OCI-LY3 (cell line): Measurements from ENCODE around the gene C16orf74.

ENCODE experiments used
- EZH2phosphoT487 ChIP-seq: fragments of 200-600 bp; shearing (Covaris generic); IDR thresholded peaks from 2 replicates; pipeline ENCODE4 v1.6.1; 2018; ENCODE audit warnings: antibody characterized with exemption, mixed run types, low read depth
- TF ChIP-seq, protein P1 (sequence below): fragments of 200-600, 300-600 bp; sonication (generic); IDR thresholded peaks from 2 replicates; pipeline ENCODE4 v1.5.1; 2014; ENCODE audit warnings: antibody characterized with exemption, low read length, low read depth

DNA sequence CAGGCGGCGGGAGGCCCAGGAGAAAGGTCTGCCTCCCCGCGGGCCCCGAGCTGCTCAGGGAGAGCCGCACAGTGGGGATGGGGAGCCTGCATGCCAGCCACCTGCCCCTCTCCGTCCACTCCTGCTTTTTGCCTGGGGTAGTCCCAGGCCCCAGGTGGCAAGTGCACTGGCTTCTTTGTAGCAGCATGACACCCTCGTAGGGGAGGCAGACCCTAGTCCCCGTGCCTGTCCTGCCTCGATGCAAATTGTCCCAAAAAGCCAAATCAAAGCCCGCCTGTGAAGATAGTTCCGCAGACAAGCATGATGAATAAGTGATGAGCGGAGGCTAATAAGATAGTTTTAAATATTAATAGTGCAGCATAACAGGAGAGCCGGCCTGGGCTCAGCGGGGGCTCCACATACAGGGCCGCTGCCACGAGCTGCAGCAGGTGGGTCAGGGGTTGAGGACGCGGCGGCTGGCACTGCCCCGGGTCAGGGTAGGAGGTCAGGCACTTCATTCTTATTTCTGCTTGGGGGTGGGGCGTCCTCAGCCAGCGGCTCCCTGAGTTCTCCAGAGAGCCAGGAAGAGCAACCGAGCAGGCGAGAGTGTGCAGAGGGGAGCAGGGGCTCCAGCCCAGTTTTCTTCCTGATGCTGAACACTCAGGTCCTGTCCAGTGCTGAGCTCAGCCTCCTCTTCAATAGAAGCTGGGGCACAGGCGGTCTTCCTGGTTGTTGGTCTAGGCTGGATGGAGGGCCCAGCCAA is 89.0 kb downstream of the C16orf74 start:
- TF ChIP-seq, protein P1, sequence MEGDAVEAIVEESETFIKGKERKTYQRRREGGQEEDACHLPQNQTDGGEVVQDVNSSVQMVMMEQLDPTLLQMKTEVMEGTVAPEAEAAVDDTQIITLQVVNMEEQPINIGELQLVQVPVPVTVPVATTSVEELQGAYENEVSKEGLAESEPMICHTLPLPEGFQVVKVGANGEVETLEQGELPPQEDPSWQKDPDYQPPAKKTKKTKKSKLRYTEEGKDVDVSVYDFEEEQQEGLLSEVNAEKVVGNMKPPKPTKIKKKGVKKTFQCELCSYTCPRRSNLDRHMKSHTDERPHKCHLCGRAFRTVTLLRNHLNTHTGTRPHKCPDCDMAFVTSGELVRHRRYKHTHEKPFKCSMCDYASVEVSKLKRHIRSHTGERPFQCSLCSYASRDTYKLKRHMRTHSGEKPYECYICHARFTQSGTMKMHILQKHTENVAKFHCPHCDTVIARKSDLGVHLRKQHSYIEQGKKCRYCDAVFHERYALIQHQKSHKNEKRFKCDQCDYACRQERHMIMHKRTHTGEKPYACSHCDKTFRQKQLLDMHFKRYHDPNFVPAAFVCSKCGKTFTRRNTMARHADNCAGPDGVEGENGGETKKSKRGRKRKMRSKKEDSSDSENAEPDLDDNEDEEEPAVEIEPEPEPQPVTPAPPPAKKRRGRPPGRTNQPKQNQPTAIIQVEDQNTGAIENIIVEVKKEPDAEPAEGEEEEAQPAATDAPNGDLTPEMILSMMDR = no peak
- TF ChIP-seq EZH2phosphoT487 = no peak
